Measurements from ENCODE around the gene STX11. TPM values are rescaled to one million over a fixed set of nuclear protein-coding genes. Genes with fewer than 3 reads are reported as not detected.

The STX11 gene
- total RNA-seq, 2 experiments from 2014 or later: 17.2 to 17.5 TPM

- CTCF ChIA-PET: no interaction called here
- peaks cover 8% of the 10 kb centered on the region for H3K9me3 Mint-ChIP-seq
Measured at GRCh38 chr6:144195671-144196270, 45.5 kb downstream of the STX11 start.

GRCh38 chr6:144197919-144198318 lies 47.6 kb downstream of the STX11 start:
- Mint-ChIP-seq H3K27me3 (ENCODE audit: low read depth) (no peaks in the 10 kb centered on the region), H3K36me3 (ENCODE audit: low read depth) (no peaks in the 10 kb centered on the region), H3K9me3 (peaks cover 17% of the 10 kb centered on the region), H3K4me1 (ENCODE audit: low read depth) (peaks cover 10% of the 10 kb centered on the region), H3K27ac (no peak overlapping the region), H3K4me3 (no peak overlapping the region)
- CTCF ChIA-PET: no interaction called here
- no peak for DNase-seq
- intact Hi-C loops (cut with micrococcal nuclease): no loop called here

More at GRCh38 chr6:144195671-144196270, 45.5 kb downstream of the STX11 start:
- H3K4me3 Mint-ChIP-seq: no peak overlapping the region
- H3K4me1 Mint-ChIP-seq (ENCODE audit: low read depth): peaks cover 10% of the 10 kb centered on the region
- no peak overlapping the region for H3K27ac Mint-ChIP-seq
- H3K36me3 Mint-ChIP-seq (ENCODE audit: low read depth): no peaks in the 10 kb centered on the region
- no peaks in the 10 kb centered on the region for H3K27me3 Mint-ChIP-seq (ENCODE audit: low read depth)
- intact Hi-C loops (cut with micrococcal nuclease): loop anchor here (2.0 kb wide), 1 partner anchor 17 kb away; no protein-coding TSS in a partner anchor
- DNase-seq: no peak

GRCh38 chr6:144202879-144203468 lies 52.7 kb downstream of the STX11 start:
- H3K4me3 Mint-ChIP-seq: no peak overlapping the region
- no peak overlapping the region for H3K27ac Mint-ChIP-seq
- CTCF ChIA-PET: no interaction called here
- peaks cover 36% of the 10 kb centered on the region for H3K9me3 Mint-ChIP-seq
- no peak for DNase-seq
- intact Hi-C loops (cut with micrococcal nuclease): no loop called here
- H3K36me3 Mint-ChIP-seq (ENCODE audit: low read depth): peaks cover 2% of the 10 kb centered on the region
- peaks cover 19% of the 10 kb centered on the region for H3K27me3 Mint-ChIP-seq (ENCODE audit: low read depth)
- peaks cover 10% of the 10 kb centered on the region for H3K4me1 Mint-ChIP-seq (ENCODE audit: low read depth)

GRCh38 chr6:144211160-144211559 lies 60.8 kb downstream of the STX11 start:
- CTCF ChIA-PET: no interaction called here
- no peak overlapping the region for H3K4me3 Mint-ChIP-seq
- H3K36me3 Mint-ChIP-seq (ENCODE audit: low read depth): peaks cover 2% of the 10 kb centered on the region
- H3K27me3 Mint-ChIP-seq (ENCODE audit: low read depth): peaks cover 25% of the 10 kb centered on the region
- intact Hi-C loops (cut with micrococcal nuclease): no loop called here
- peaks cover 12% of the 10 kb centered on the region for H3K4me1 Mint-ChIP-seq (ENCODE audit: low read depth)
- DNase-seq: no peak
- peaks cover 5% of the 10 kb centered on the region for H3K9me3 Mint-ChIP-seq
- H3K27ac Mint-ChIP-seq: no peak overlapping the region

- no peak overlapping the region for H3K4me3 Mint-ChIP-seq
- peaks cover 5% of the 10 kb centered on the region for H3K9me3 Mint-ChIP-seq
- peaks cover 15% of the 10 kb centered on the region for H3K27me3 Mint-ChIP-seq (ENCODE audit: low read depth)
- CTCF ChIA-PET: no interaction called here
- H3K4me1 Mint-ChIP-seq (ENCODE audit: low read depth): peaks cover 27% of the 10 kb centered on the region
- intact Hi-C loops (cut with micrococcal nuclease): no loop called here
- peaks cover 4% of the 10 kb centered on the region for H3K36me3 Mint-ChIP-seq (ENCODE audit: low read depth)
- DNase-seq: no peak
- H3K27ac Mint-ChIP-seq: no peak overlapping the region
Measured at GRCh38 chr6:144213315-144213714, 63.0 kb downstream of the STX11 start.

- peaks cover 11% of the 10 kb centered on the region for H3K27me3 Mint-ChIP-seq (ENCODE audit: low read depth)
- H3K27ac Mint-ChIP-seq: no peak overlapping the region
- CTCF ChIA-PET: no interaction called here
- intact Hi-C loops (cut with micrococcal nuclease): no loop called here
- peaks cover 31% of the 10 kb centered on the region for H3K4me1 Mint-ChIP-seq (ENCODE audit: low read depth)
- H3K36me3 Mint-ChIP-seq (ENCODE audit: low read depth): peaks cover 4% of the 10 kb centered on the region
- DNase-seq: no peak
- H3K4me3 Mint-ChIP-seq: no peak overlapping the region
- H3K9me3 Mint-ChIP-seq: peaks cover 5% of the 10 kb centered on the region
Measured at GRCh38 chr6:144214029-144214428, 63.7 kb downstream of the STX11 start.

- H3K4me3 Mint-ChIP-seq: peak overlapping the region; percentile 79
- peaks cover 4% of the 10 kb centered on the region for H3K36me3 Mint-ChIP-seq (ENCODE audit: low read depth)
- peaks cover 31% of the 10 kb centered on the region for H3K4me1 Mint-ChIP-seq (ENCODE audit: low read depth)
- CTCF ChIA-PET: interaction anchor here (4.1 kb wide), 1 partner anchor 266 kb away, joined by 27 read pairs; no protein-coding TSS in a partner anchor
- no peak for DNase-seq
- peaks cover 6% of the 10 kb centered on the region for H3K27me3 Mint-ChIP-seq (ENCODE audit: low read depth)
- peak overlapping the region; percentile 96 for H3K27ac Mint-ChIP-seq
- intact Hi-C loops (cut with micrococcal nuclease): no loop called here
- peaks cover 5% of the 10 kb centered on the region for H3K9me3 Mint-ChIP-seq
Measured at GRCh38 chr6:144214622-144215401, 64.5 kb downstream of the STX11 start.

GRCh38 chr6:144215402-144215931 lies 65.2 kb downstream of the STX11 start:
- Mint-ChIP-seq H3K4me3 (peak overlapping the region; percentile 79), H3K27ac (peak overlapping the region; percentile 96), H3K9me3 (peaks cover 5% of the 10 kb centered on the region), H3K4me1 (ENCODE audit: low read depth) (peaks cover 31% of the 10 kb centered on the region), H3K27me3 (ENCODE audit: low read depth) (peaks cover 3% of the 10 kb centered on the region), H3K36me3 (ENCODE audit: low read depth) (peaks cover 4% of the 10 kb centered on the region)
- intact Hi-C loops (cut with micrococcal nuclease): no loop called here
- no peak for DNase-seq
- CTCF ChIA-PET: interaction anchor here (4.1 kb wide), 1 partner anchor 265 kb away, joined by 27 read pairs; no protein-coding TSS in a partner anchor

GRCh38 chr6:144215932-144216667 lies 65.8 kb downstream of the STX11 start:
- peak overlapping the region; percentile 96 for H3K27ac Mint-ChIP-seq
- CTCF ChIA-PET: interaction anchor here (0.7 to 9.0 kb wide), 12 partner anchors 11 to 264 kb away, joined by 3 to 105 read pairs (median 4); no protein-coding TSS in a partner anchor
- H3K27me3 Mint-ChIP-seq (ENCODE audit: low read depth): peaks cover 2% of the 10 kb centered on the region
- peak; percentile 93 for DNase-seq
- peaks cover 31% of the 10 kb centered on the region for H3K4me1 Mint-ChIP-seq (ENCODE audit: low read depth)
- peaks cover 5% of the 10 kb centered on the region for H3K9me3 Mint-ChIP-seq
- H3K4me3 Mint-ChIP-seq: peak overlapping the region; percentile 79
- peaks cover 4% of the 10 kb centered on the region for H3K36me3 Mint-ChIP-seq (ENCODE audit: low read depth)
- intact Hi-C loops (cut with micrococcal nuclease): loop anchor here (1.0 to 2.0 kb wide), 10 partner anchors 38 to 641 kb away; partner anchors contain the start of genes LTV1, SF3B5 and UTRN

GRCh38 chr6:144216668-144217218 lies 66.4 kb downstream of the STX11 start:
- CTCF ChIA-PET: interaction anchor here (0.6 to 9.0 kb wide), 14 partner anchors 10 to 1427 kb away, joined by 3 to 105 read pairs (median 4); no protein-coding TSS in a partner anchor
- Mint-ChIP-seq H3K27ac (peak overlapping the region; percentile 96), H3K9me3 (peaks cover 5% of the 10 kb centered on the region), H3K36me3 (ENCODE audit: low read depth) (peaks cover 4% of the 10 kb centered on the region), H3K4me1 (ENCODE audit: low read depth) (peaks cover 31% of the 10 kb centered on the region), H3K27me3 (ENCODE audit: low read depth) (peaks cover 2% of the 10 kb centered on the region), H3K4me3 (peak overlapping the region; percentile 79)
- DNase-seq: peak; percentile 78
- intact Hi-C loops (cut with micrococcal nuclease): loop anchor here (1.0 to 2.0 kb wide), 10 partner anchors 38 to 641 kb away; partner anchors contain the start of genes LTV1, SF3B5 and UTRN

- Mint-ChIP-seq H3K4me3 (peak overlapping the region; percentile 79), H3K27me3 (ENCODE audit: low read depth) (peaks cover 2% of the 10 kb centered on the region), H3K27ac (no peak overlapping the region), H3K4me1 (ENCODE audit: low read depth) (peaks cover 31% of the 10 kb centered on the region), H3K9me3 (peaks cover 5% of the 10 kb centered on the region), H3K36me3 (ENCODE audit: low read depth) (peaks cover 4% of the 10 kb centered on the region)
- CTCF ChIA-PET: interaction anchor here (0.6 to 9.0 kb wide), 10 partner anchors 12 to 1426 kb away, joined by 3 to 105 read pairs (median 4); no protein-coding TSS in a partner anchor
- intact Hi-C loops (cut with micrococcal nuclease): loop anchor here (2.0 kb wide), 1 partner anchor 374 kb away; the partner anchor contains the start of gene LTV1
- DNase-seq: no peak
Measured at GRCh38 chr6:144217264-144217663, 66.9 kb downstream of the STX11 start.

All from activated naive CD4-positive, alpha-beta T cell treated with anti-CD3 and anti-CD28 coated beads for 36 hours (primary cell).